HG03066 (cell line): ENCODE data around the gene NKAP.
A peak's percentile ranks its signal among the peaks of the same experiment; 100 is the strongest.
"Not testable (repeated sequence)": the region's sequence is repeated elsewhere in the genome, so short reads cannot be mapped to it uniquely, and the experiment has no call there.

ENCODE experiments used
- ATAC-seq: cut with Tn5 transposase; IDR thresholded peaks from one replicate; pipeline ENCODE4 v1.9.1; 2021; ENCODE audit warnings: low read depth; ENCODE audit not compliant: unreplicated experiment

NKAP gene

GRCh38 chrX:119942173-119942819 lies 1.3 kb downstream of the NKAP start:
- no peak for ATAC-seq

GRCh38 chrX:119941336-119941735 lies 2.2 kb downstream of the NKAP start:
- ATAC-seq = no peak

- ATAC-seq = no peak
Observed at GRCh38 chrX:119935215-119935874, 8.2 kb downstream of the NKAP start.

- ATAC-seq = not testable (repeated sequence)
Observed at GRCh38 chrX:119922391-119922790, 21.2 kb downstream of the NKAP start.

GRCh38 chrX:119919835-119920585 lies 23.5 kb downstream of the NKAP start:
- ATAC-seq = no peak

- no peak for ATAC-seq
Observed at GRCh38 chrX:119917877-119918276, 25.7 kb downstream of the NKAP start.

- no peak for ATAC-seq
Observed at GRCh38 chrX:119916310-119916709, 27.2 kb downstream of the NKAP start.

- no peak for ATAC-seq
Observed at GRCh38 chrX:119900976-119901375, 42.6 kb downstream of the NKAP start.

GRCh38 chrX:119899125-119899524 lies 44.4 kb downstream of the NKAP start:
- ATAC-seq = no peak

- no peak for ATAC-seq
Observed at GRCh38 chrX:119895843-119896326, 47.7 kb downstream of the NKAP start, which contains the start of gene AKAP14. TSS of gene AKAP14 (plus strand) at chrX:119895893. CDS start at chrX:119903224, 7,331 bp downstream.

GRCh38 chrX:119891961-119892692 lies 51.4 kb downstream of the NKAP start:
- not testable (repeated sequence) for ATAC-seq

GRCh38 chrX:119890626-119891025 lies 52.9 kb downstream of the NKAP start:
- ATAC-seq = not testable (repeated sequence)

GRCh38 chrX:119887721-119888425 lies 55.7 kb downstream of the NKAP start:
- no peak for ATAC-seq

GRCh38 chrX:119885554-119886428 lies 57.8 kb downstream of the NKAP start:
- ATAC-seq = no peak

GRCh38 chrX:119880552-119881437 lies 62.8 kb downstream of the NKAP start:
- ATAC-seq = peak; percentile 70

GRCh38 chrX:119880076-119880475 lies 63.5 kb downstream of the NKAP start:
- ATAC-seq = no peak

- no peak for ATAC-seq
Observed at GRCh38 chrX:119878740-119879139, 64.8 kb downstream of the NKAP start.
